Stimulated activated naive CD4-positive, alpha-beta T cell (primary cell): Measurements from ENCODE around the gene C10orf95.
"Not testable (repeated sequence)": the region's sequence is repeated elsewhere in the genome, so short reads cannot be mapped to it uniquely, and the experiment has no call there.

Experiments used
- DNase-seq, 6 experiments: peaks; one replicate each; lab custom pipeline; 2025; lab: John Stamatoyannopoulos, UW

The C10orf95 gene

GRCh38 chr10:102465466-102465865 lies 14.1 kb upstream of the C10orf95 start:
- no peak for DNase-seq

GRCh38 chr10:102463983-102464382 lies 12.6 kb upstream of the C10orf95 start:
- no peak for DNase-seq

GRCh38 chr10:102462512-102463054 lies 11.2 kb upstream of the C10orf95 start:
- DNase-seq, result no peak

GRCh38 chr10:102461187-102462054 lies 10.1 kb upstream of the C10orf95 start:
- DNase-seq, result peak; percentile 78 to 91 (median 90)

- no peak for DNase-seq
Observed at GRCh38 chr10:102460836-102461186, 9.5 kb upstream of the C10orf95 start.

GRCh38 chr10:102458656-102459055 lies 7.3 kb upstream of the C10orf95 start:
- DNase-seq, result no peak

GRCh38 chr10:102457591-102458150 lies 6.3 kb upstream of the C10orf95 start:
- DNase-seq, result no peak

GRCh38 chr10:102455893-102456471 lies 4.6 kb upstream of the C10orf95 start:
- no peak for DNase-seq

- not testable (repeated sequence) for DNase-seq
Observed at GRCh38 chr10:102454662-102455487, 3.5 kb upstream of the C10orf95 start.

GRCh38 chr10:102453502-102453901 lies 2.2 kb upstream of the C10orf95 start:
- DNase-seq, result no peak

GRCh38 chr10:102452672-102453340 lies 1.5 kb upstream of the C10orf95 start:
- no peak for DNase-seq

GRCh38 chr10:102450374-102451104 lies 804 bp downstream of the C10orf95 start:
- DNase-seq, result peak; percentile 77 to 94 (median 88)

- no peak for DNase-seq
Observed at GRCh38 chr10:102450124-102450373, 1.3 kb downstream of the C10orf95 start.

- peak; percentile 62 to 87 (median 80) for DNase-seq
Observed at GRCh38 chr10:102449321-102450123, 1.8 kb downstream of the C10orf95 start.

- no peak for DNase-seq
Observed at GRCh38 chr10:102444851-102445250, 6.5 kb downstream of the C10orf95 start.

- DNase-seq, result no peak
Observed at GRCh38 chr10:102438374-102438773, 13.0 kb downstream of the C10orf95 start.

GRCh38 chr10:102437515-102437914 lies 13.8 kb downstream of the C10orf95 start:
- no peak for DNase-seq

GRCh38 chr10:102436312-102436711 lies 15.0 kb downstream of the C10orf95 start:
- no peak for DNase-seq

GRCh38 chr10:102435529-102436233 lies 15.7 kb downstream of the C10orf95 start:
- peak in 5 of 6 experiments; percentile 10 to 31 (median 22) for DNase-seq

GRCh38 chr10:102435133-102435497 lies 16.2 kb downstream of the C10orf95 start:
- DNase-seq, result no peak
